Esophagus squamous epithelium (tissue), 4 donors: Measurements from ENCODE around the gene CLTC.

Source experiments
- CTCF ChIP-seq, 6 experiments: fragments of 450-650 bp in 4 of 6; fragments of 200-600 bp in 2 of 6; sonication (generic) in 2 of 6; IDR thresholded peaks; one replicate each; pipeline ENCODE4 v1.5.1; 2016 to 2019; ENCODE audit warnings: antibody characterized with exemption in 6 of 6, mild to moderate bottlenecking in 4 of 6, moderate library complexity in 4 of 6
- POLR2A ChIP-seq, 4 donors: fragments of 450-650 bp; IDR thresholded peaks; one replicate each; pipeline ENCODE4 v1.6.1; 2017; ENCODE audit warnings: antibody characterized with exemption in 4 of 4, mild to moderate bottlenecking in 4 of 4, moderate library complexity in 3 of 4

DNA sequence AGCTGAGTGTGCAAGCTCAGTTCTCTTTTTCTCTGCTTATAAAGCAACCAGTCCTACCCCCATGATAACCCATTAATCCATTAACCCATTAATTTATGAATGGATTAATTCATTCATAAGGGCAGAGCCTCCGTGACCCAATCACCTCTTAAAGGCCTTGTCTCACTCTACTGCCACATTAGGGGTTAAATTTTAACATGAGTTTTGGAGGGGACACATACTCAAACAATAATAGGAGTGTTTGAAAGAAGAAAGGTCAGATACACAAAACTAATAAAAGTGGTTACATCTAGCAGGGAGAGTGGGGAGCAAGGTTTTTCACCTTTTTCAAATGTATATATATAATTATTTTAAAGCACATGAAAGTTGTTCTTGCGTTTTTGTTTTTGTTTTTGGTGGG lies 94.6 kb downstream of the CLTC start:
- TF ChIP-seq CTCF (IDR thresholded peaks at IDR 0.05) (no peak), POLR2A (IDR thresholded peaks at IDR 0.05) (no peak)
